Activated CD4-positive, alpha-beta T cell treated with anti-CD3 and anti-CD28 coated beads, Interleukin-2, amount 50 U/mL, for 4 hours (primary cell): ENCODE data around the gene C9orf72.

ENCODE experiments used
- DNase-seq, 2 experiments: peaks; one replicate each; pipeline ENCODE4 v3.0.0-alpha.2; 2020

The C9orf72 gene

DNA sequence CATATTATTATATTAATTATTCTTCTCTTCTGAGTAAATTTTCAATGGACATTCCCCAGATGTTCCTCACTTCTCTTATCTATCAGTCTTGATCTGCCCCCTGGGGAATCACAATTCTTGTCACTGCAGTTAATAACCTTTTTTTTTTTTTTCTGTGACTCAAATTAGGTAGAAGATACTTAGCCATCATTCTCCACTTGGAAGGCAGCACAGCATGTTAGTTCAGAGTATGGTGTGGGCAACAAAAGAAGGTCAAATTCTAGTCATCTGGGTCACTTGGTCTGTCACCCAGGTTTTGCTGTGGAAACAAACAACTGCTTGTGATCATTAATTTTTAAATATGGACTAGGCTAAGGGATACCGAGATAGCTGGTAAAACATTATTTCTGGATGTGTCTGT is 35.5 kb downstream of the C9orf72 start:
- no peak for DNase-seq

DNA sequence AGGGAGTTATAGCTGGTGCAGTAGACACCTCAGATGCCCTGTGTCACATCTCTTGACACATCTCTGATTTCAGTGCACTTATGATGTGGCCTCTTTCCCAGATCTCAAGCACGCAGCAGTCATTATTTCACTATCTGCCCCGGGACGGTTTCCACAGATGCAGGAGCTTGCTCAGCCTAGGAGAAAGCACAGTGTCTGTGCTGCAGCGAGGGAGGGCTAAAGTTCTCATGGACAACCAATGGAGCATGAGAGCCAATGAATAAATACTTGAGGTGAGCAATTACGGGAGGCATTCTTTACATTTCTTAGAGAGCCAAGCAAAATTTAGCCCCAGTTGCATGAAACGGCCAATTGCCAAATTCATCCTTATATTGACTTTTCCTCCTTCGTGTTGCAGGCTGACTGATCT is 36.2 kb downstream of the C9orf72 start:
- no peak for DNase-seq

DNA sequence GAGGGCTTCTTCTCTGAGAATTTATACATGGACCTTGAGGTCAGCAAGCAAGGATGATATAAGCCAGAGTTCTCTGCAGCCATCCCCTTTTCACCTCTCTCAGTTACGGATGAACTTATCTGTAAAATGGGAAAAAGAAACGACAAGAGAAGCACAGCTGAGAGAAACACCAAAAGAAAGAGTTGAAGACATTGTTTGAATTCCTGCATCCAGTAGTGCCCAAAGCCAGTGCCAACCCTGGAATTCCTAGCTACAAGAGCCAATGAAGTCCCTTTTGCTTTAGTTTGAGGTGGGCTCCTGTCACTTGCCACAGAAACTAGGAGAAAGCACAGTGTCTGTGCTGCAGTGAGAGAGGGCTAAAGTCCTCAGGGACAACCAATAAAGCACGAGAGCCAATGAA is 37.1 kb downstream of the C9orf72 start:
- no peak for DNase-seq

DNA sequence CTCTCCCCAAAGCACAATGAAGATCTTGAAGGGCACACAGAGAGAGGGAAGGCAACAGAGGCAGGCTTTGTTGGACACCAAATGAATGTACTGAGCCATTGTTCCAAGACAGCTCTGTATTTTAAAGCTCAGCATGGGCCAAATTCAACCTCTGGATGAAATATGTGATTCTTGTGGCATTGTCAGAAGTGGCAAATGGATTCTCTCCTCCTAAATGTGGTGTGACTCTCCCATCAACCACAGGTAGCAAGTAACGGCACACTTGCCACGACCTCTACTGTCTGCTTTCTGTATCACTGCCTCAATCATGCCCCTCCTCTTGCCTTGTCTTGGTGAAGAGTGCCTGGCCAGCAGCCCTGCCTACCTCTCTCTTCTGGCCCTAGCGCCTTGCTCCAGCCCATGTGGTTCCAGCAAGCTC is 37.6 kb downstream of the C9orf72 start:
- no peak for DNase-seq

DNA sequence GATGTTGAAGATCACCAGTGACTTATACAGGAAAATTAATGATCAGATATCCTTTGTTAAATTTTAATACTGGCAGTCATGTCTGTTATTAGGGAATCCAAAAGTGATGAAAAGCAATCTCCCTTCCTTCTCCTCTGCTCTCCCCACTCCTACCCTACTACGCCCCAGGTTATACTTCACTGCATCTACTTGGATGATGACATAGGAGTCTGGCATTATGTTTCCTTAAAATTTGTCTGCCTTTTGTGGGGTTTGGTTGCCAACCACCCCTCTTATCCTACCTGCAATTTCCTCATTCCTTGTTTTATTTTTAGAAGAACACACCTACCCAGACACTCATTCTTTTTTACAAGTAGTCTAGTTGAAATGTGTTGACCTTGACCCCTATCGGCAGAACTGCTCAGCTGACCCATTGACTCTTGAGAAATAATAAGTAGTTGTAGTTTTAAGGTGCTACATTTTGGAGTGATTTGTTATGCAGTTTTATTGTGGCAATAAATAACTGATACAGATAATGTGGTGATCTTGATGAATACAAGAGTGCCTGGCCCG is 38.5 kb downstream of the C9orf72 start:
- DNase-seq, result no peak

DNA sequence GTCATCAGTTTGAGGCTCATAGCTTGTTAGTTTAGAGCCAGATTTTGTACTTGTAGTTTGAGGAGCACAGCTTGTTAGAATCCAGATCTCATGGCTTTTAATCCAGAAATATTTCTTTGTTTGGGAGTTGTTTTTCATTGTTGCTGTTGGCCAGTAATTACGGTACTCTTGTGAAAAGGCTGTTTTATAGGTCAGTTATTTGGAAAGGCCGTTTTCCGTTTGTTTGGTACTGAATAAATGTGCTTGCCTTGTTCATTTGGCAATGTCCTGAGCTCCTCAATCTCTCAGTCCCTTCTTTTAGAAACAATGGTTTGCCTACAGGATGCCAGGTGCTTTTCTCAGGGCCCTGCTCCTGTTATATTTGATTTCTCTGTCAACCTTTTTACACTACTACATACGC is 39.1 kb downstream of the C9orf72 start:
- DNase-seq, result no peak

DNA sequence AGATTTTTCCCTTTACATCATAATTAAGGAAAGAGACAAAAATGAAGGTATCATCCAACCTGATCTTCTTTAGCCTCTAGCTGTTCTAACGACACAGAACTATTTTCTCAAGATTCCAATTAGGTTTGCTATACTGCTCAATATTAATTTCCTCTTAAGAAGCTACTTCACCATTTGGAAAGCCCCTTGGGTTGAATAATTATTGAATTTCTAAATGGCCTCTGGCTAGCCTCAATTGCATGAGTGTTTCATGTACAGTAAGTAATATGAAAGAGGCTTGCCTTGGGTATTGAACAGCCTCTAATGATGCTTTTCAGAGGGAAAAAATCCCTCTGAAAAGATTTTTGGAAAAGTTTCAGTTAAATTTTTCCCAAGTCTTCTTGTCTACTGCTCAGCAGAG is 40.0 kb downstream of the C9orf72 start:
- DNase-seq, result no peak

DNA sequence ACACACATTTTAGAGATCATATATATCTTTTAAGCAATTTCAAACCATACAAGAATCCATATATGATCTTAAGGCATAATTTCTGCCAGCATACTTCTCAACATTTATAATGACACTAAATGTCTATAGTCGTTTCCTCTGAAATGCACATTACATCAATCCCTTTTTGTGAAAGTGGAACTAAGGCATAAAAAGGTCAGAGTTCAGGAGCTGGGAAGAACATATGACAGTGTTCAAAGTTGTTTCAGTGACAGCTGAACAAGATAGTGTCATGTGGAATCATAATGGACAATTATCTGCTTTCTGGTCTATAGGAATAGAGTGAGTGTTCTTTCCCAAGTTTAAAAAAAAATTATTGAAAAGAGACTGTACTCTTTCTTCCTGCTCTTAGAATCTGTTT is 41.2 kb downstream of the C9orf72 start:
- no peak for DNase-seq

DNA sequence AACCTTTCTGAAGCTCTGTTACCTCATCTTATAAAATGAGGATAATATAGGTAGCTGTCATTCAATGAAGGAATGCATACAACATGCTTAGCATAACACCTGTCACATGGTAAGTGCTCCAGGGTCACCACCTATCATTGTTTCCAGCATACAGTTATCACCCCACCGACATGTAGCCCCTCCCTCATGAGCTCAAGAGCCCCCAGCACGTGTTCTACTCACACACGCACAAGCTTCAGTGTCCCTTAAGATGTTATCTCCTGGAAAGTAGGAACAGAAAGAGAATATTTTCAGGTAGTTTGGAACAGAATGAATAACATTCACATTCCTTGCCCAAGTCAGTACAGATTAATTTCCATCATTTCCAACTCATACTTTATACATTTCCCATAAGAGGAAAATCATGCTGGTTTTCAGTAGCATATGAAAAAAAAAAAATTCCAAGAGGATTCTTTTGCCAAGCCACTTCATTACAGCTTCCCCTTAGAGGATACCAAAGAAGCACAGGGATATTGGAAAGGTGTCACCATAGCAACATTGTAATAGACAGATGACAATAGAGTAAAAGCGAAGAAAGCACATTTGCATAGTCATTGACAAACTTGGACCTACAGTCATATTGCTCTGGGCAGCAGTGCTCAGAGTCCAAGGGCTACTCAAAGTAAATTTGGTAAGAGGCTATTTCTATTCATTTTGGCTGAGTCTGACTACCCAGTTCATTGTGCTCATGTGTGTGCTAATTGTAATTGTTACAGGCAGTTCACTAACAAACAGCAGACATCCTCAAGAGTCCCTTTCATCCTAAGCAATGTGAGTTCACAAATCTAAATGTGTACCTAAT is 42.1 kb downstream of the C9orf72 start:
- no peak for DNase-seq

DNA sequence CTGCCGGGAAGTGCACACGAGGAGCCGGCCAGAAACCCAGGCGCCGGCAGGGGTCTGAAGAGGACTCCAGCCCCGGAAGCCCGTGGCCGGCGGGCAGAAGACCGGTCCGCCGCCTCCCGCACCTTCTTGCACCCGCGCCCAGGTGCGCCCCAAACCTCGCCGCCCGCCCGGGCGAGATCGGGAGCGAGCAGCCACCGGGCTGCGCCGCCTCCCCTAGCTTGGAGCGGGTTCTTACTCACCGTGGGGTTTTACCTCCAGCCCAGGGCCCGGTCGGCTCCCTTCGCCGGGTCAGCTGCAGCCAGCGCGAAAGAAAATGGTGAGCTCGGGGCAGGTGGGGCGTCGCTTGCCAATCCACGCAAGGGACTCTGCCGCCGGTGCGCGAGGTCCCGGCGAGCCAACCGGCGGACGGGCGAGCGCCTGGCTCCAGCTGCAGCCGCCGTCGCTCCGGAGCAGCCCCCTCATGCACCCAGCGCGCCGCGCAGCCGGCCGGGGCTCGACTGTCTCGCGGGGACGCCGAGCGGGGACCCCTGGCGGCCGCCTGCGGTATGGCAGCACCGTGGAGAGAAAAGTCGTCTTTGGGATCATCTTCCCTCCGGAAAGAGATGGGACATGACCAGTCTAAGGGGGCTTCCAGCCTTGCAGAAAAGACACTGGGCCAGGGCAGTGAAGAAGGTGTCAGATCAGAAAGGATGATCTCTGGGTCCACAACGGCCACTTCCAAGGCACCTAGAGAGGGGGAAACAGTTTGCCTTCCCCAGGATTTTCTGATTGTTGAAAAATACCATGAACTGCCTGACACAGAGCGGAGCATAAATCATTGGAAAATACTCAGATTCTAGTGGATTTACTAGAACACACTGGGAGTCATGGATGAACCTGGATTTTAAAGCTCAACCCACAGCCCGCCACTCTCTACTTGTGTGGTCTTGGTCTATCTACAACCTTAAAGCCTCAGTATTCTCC is 43.7 kb downstream of the C9orf72 start, which contains the start of gene MOB3B:
TSS of gene MOB3B (minus strand) at position 499 of the 963 bp plus-strand sequence. CDS start 74,264 bp downstream, outside the sequence.
- DNase-seq, result peak; percentile 67 to 70

DNA sequence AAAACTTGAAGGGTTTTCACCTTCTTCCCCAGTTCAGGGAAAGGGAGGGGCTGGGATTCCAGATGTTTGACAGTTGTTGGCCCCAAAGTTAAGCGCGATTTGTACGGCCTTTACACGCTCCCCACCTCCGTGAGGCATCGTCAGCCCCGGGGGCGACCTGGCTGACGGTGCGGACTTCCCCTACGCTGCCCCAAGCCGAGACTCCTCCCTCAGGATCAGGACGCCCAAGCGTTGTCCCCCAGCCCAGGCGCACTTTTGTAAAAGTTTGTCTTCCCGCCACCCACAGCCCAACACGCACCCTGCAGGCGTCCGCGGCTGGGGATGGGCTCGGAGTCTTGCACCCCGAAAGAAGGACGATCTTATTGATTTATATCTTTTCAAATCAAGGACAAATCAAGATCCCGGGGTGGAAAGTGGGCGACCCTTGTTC is 44.4 kb downstream of the C9orf72 start:
- DNase-seq, result peak; percentile 16 to 17

DNA sequence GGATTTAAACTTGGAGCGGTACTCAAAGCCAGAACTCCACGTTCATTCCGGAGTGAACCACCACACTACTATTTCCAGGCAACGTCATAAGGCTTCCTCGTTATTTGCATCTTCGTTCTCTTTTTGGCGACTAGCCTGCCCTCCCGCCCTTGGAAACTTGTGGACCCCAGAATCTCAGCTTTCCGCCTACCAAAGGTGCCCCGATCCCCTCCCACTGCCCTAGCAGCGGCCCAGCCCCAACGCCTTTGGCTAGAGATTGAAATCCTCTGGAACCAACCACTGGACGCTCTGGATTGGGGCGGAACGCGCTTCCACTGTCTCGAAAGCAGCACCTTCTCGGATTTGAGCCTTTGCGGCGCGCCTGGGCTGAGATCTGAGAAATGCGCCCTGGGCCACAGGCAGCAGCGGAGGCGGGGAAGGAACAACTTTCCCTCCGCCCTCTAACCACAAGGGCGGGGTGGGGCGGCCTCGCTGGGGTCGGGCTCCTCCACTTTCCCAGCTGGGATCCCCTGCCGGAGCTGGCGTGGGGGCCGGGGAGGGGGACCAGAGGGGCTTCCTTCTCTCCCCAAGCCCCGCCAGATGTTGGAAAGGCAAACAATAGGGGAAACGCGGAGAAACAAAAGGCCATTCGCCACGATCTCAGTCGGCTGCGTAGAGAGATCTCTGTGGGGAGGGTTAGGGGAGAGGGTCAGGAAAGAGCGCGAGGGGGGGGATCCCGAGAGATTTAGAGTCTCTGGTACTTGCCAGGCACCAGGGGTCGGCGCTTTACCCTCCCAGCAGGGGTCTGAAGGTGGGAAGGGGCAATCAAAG is 45.0 kb downstream of the C9orf72 start:
- peak; percentile 34 to 38 for DNase-seq

DNA sequence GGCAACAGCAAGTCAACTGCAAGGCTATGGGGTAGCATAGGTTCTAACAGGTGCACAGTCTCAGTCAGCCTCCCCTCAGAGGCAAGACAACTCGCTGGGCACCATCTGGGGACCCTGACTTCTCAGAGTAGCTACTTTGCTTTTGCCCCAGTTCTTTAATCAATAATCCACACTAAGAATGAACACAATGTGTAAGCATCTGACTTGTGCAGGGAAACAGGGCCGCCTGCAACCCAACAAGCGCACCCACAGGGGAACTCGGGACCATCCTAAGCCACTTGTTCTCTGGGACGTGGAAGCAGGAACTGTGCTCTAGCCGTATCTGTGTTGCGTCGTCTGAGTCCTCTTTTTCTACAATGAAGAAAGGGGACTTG is 45.6 kb downstream of the C9orf72 start:
- DNase-seq, result no peak

DNA sequence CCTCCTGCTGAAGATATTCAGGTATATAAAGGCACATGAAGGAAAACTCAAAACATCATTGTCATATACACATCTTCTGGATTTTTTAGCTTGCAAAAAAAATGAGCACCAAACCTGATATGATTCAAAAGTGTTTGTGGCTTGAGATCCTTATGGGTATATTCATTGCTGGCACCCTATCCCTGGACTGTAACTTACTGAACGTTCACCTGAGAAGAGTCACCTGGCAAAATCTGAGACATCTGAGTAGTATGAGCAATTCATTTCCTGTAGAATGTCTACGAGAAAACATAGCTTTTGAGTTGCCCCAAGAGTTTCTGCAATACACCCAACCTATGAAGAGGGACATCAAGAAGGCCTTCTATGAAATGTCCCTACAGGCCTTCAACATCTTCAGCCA is 49.0 kb downstream of the C9orf72 start, which contains the start of gene IFNK:
TSS of gene IFNK (plus strand) at position 55 of the 400 bp plus-strand sequence. CDS start at position 102, 47 bp downstream.
- no peak for DNase-seq

DNA sequence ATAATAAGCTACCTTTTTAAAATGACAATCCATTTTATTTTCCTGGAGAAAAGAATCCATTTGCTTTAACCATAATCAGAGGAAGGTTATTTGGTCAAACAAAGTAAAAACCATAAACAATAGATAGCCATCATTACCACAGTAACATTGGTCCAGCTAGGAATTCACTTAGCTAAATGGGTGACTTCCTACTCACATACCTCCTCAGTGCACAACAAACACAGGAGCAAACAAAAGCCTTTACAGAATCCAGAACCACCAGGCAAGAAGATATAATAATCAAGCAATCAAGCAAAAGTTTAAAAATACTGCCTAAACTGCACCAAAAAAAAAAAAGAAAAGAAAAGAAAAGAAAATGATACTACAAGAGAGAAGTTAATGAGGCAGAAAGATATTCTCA is 50.1 kb downstream of the C9orf72 start:
- no peak for DNase-seq

DNA sequence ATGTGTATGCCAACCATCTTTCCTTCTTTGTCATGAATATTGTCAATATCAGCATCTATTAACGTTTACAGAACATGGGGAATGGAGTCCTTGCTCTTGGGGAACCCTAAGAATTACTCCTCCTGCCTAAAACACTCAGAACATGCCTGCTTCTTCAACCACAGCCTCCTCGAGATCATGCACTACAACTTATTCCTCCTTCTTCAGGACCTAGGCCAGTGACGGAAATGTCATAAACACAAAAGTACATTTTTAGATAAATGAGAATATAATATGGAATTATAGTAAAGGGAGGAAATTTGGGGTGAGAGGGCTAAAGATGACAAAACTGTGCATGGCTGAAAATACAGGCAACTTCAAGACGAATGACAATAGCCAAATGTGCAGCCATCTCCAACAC is 52.3 kb downstream of the C9orf72 start:
- no peak for DNase-seq

DNA sequence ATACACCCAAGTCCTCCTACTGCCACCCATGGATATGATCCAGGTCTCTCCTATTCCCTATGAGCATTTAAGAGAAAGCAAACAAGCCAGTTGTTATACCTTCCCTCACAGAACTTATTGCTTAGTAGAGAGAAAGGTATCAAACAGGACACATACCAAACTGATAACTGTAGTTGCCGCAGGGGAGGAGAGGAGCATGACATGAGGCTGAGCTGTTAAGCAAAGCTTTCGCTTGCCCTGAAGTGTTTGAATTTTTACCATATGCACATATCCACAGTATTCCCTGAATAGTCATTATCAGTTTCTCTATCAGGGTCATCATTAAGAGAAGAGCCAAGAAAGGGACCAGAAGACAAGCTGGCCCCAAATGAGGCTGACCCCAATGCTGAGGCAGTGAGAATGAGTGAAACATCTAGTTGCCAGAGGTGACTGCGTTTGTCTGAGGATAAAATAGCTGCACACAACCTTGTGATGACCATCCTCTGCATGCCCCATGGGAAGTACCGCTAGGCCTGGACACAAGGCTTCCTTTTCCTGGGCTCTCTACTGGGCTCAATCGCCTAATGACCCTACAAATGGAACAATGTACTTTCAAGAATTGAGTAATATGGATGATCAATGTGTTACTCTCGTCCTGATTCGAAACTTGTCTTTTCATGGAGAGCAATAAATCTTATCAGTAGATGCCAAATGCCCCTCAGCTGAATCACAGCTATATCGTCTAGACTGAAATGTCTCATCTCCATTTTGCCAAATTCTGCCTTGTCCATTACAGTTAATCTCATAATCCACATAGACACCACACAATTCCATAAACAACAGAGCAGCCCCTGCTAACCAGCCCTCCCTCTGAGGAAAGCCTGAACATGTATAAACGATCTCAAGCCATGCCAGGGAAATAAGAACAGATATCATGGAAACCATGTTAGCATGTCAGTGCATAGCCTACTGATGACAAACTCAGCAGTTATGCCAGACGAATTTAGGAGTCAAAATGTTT is 53.5 kb downstream of the C9orf72 start:
- no peak for DNase-seq

DNA sequence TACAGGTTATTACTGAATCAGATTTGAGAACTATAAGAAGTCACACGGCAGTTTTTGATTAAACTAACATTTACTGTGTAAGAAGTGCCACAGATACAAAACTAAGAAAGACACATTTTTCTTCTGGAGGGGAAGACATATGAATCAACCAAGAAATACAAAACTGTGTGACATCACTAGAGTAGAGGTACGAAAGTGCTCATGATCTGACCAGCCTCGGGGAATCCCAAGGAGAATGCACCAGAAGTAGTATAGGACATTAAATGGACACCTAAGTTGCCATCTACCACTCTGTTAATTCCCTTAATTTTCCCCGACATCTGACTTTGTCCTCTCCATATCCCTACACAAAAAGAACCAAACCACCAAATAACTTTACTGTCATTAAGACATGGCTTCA is 54.5 kb downstream of the C9orf72 start:
- no peak for DNase-seq

DNA sequence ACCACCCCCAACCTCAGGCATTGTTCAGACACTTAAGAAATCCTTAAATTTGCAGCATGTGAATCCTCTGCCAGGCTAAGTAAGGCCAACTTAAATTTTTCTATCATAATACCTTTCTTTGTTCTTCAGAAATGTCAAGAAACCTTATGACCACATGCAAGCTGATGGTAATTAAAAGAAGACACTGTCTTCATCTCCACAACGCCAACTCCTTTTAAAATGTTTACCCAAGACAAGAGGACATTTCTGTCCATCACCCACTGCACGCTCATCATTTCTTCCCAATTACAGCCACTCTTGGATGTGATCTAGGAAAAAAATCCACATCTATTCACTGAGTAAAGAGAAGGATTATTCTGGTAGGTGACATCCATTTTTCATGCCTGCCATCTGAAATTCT is 55.3 kb downstream of the C9orf72 start:
- DNase-seq, result no peak

DNA sequence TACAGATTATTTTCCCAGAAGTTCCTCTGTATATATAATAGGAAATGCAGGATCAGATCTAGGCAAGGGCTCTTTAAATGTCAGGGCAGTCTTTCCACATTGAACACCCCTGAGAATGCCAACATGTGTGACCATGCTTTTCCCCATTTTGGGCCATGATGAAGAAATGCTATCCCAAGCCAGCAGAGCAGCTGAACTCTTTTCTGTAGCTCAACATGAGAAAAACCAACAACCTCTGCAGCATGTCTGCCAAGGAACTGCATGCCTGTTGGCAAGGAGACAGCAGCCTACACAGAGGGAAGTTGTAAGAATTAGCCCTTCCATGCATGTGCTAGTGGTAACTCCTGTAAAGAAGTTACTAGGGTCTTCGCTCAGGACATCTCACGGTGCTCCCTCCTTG is 58.7 kb downstream of the C9orf72 start:
- no peak for DNase-seq

DNA sequence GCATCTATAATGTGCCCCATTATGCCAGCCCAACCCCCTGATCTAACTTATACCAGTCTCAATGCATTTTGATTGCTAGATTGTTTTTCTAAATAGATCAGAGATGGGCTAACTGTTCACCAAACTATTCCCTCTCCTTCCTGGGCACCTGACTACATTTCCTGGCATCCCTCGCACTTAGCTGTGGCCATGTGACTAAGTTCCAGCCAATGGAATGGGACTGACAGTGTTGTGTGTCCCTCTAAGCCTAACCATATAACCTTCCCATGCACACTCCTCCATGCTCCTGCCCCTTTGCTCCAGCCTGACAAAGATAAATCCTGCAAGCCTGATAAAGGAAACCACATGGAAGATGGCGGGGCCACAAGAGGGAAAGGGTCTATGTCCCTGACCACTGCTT is 61.5 kb downstream of the C9orf72 start:
- DNase-seq, result no peak
